ENCODE data around the gene GOLIM4. TPM values are rescaled to one million over a fixed set of nuclear protein-coding genes. Genes with fewer than 3 reads are reported as not detected.

The GOLIM4 gene
- total RNA-seq, 1 experiment from 2014 or later, result 17.4 TPM

DNA sequence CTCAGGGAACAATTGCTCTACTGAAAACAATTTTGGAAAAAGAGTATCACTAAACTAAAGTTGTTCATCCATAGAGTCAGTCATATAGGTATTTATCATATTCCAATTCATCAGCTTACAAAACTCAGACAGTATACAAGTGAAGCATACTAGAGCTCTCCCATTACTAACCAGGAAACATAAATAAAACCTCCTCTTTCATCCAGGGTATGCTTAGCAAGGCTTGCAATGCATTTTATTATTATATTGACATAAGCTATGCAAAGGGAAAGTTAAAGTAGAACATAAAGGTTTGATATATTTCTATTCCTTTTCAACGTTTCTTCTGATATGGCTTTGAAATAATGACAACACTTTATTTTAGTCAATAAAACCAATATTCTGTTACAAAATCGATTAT lies 106.7 kb downstream of the GOLIM4 start:
- Histone ChIP-seq H3K4me3 (ENCODE audit: low read depth, low read length) (no peak overlapping the region), H3K27me3 (replicated peaks; ENCODE audit: control insufficient read depth, insufficient read depth, low read length) (no peaks in the 10 kb centered on the region), H3K36me3 (ENCODE audit: control insufficient read depth, insufficient read depth, low read length) (no peaks in the 10 kb centered on the region), H3K9me3 (no peaks in the 10 kb centered on the region), H3K4me1 (peaks cover 13% of the 10 kb centered on the region)
- Mint-ChIP-seq H3K4me1 (ENCODE audit: low read depth, unreplicated experiment) (no peaks in the 10 kb centered on the region), H3K27me3 (ENCODE audit: insufficient read depth, unreplicated experiment) (no peaks in the 10 kb centered on the region), H3K27ac (ENCODE audit: unreplicated experiment) (no peak overlapping the region), H3K4me3 (ENCODE audit: unreplicated experiment) (no peak overlapping the region), H3K36me3 (ENCODE audit: insufficient read depth, unreplicated experiment) (no peaks in the 10 kb centered on the region), H3K9me3 (ENCODE audit: unreplicated experiment) (no peaks in the 10 kb centered on the region)
- intact Hi-C loops (cut with micrococcal nuclease; ENCODE audit: unreplicated experiment), result no loop called here
- no TSS peak for BruUV-seq (replicated peaks)
- ChIA-PET CTCF (no interaction called here), POLR2A (no interaction called here)
- TF ChIP-seq, protein P1, sequence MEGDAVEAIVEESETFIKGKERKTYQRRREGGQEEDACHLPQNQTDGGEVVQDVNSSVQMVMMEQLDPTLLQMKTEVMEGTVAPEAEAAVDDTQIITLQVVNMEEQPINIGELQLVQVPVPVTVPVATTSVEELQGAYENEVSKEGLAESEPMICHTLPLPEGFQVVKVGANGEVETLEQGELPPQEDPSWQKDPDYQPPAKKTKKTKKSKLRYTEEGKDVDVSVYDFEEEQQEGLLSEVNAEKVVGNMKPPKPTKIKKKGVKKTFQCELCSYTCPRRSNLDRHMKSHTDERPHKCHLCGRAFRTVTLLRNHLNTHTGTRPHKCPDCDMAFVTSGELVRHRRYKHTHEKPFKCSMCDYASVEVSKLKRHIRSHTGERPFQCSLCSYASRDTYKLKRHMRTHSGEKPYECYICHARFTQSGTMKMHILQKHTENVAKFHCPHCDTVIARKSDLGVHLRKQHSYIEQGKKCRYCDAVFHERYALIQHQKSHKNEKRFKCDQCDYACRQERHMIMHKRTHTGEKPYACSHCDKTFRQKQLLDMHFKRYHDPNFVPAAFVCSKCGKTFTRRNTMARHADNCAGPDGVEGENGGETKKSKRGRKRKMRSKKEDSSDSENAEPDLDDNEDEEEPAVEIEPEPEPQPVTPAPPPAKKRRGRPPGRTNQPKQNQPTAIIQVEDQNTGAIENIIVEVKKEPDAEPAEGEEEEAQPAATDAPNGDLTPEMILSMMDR (IDR thresholded peaks at IDR 0.05; ENCODE audit: insufficient read depth in 1 of 2, low read depth in 1 of 2, low read length in 1 of 2, severe bottlenecking in 1 of 2, unreplicated experiment in 1 of 2), result no peak
- DNase-seq, result no peak

DNA sequence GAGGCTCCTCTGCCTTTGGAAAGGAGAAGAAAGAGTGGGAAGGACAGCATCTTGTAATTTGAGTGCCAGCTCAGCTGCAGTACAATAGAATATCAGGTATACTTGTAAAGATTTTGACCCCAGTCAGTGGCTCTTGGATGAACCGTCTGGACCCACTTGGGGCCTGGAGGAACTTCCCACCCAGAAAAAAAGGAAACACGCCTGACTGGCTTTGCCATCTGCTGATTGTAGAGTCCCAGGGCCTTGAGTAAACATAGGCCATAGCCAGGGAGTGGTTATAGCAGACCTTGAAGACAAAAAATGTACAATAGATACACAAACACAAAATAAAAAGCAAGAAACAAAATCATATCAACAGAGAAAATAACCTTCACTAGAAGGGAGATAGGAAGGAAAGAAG lies 112.1 kb downstream of the GOLIM4 start:
- peaks cover 4% of the 10 kb centered on the region for H3K4me1 Mint-ChIP-seq (ENCODE audit: low read depth, unreplicated experiment)
- no peaks in the 10 kb centered on the region for H3K27me3 ChIP-seq (replicated peaks; ENCODE audit: control insufficient read depth, insufficient read depth, low read length)
- no peak overlapping the region for H3K4me3 Mint-ChIP-seq (ENCODE audit: unreplicated experiment)
- H3K36me3 Mint-ChIP-seq (ENCODE audit: insufficient read depth, unreplicated experiment), result no peaks in the 10 kb centered on the region
- H3K27ac Mint-ChIP-seq (ENCODE audit: unreplicated experiment), result no peak overlapping the region
- DNase-seq, result no peak
- H3K9me3 Mint-ChIP-seq (ENCODE audit: unreplicated experiment), result no peaks in the 10 kb centered on the region
- H3K36me3 ChIP-seq (ENCODE audit: control insufficient read depth, insufficient read depth, low read length), result no peaks in the 10 kb centered on the region
- TF ChIP-seq, protein P1 (IDR thresholded peaks at IDR 0.05; ENCODE audit: insufficient read depth in 1 of 2, low read depth in 1 of 2, low read length in 1 of 2, severe bottlenecking in 1 of 2, unreplicated experiment in 1 of 2), result no peak
- no peak overlapping the region for H3K4me3 ChIP-seq (ENCODE audit: low read depth, low read length)
- peaks cover 2% of the 10 kb centered on the region for H3K27me3 Mint-ChIP-seq (ENCODE audit: insufficient read depth, unreplicated experiment)
- no peaks in the 10 kb centered on the region for H3K9me3 ChIP-seq
- H3K4me1 ChIP-seq, result 0 out of 2 replicates have a peak, but pooled peaks cover 1% of the 10 kb centered on the region
- no TSS peak for BruUV-seq (replicated peaks)
- CTCF ChIA-PET, result no interaction called here
- POLR2A ChIA-PET, result no interaction called here
- intact Hi-C loops (cut with micrococcal nuclease; ENCODE audit: unreplicated experiment), result no loop called here

DNA sequence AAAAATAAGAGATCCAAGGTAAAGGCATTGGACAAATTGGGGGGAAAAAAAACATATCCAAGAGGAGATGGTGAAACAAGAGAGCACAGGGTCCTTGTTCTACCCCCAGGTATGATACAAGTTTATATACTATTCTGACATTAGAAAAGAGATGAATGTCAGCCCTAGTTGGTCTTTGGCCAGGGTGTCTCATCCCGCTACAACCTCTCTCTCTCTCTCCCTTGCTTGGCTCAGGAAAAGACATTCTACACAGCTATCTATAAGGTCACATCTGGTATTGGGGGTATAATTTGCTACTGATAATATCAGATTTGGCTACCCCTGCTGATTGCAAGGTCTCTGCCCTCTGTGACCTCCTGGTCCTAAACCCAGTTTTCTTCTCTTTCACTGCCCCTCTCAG lies 117.2 kb downstream of the GOLIM4 start:
- POLR2A ChIA-PET, result no interaction called here
- Histone ChIP-seq H3K27me3 (replicated peaks; ENCODE audit: control insufficient read depth, insufficient read depth, low read length) (no peaks in the 10 kb centered on the region), H3K4me3 (ENCODE audit: low read depth, low read length) (no peak overlapping the region), H3K4me1 (peaks cover 21% of the 10 kb centered on the region), H3K9me3 (no peaks in the 10 kb centered on the region), H3K36me3 (ENCODE audit: control insufficient read depth, insufficient read depth, low read length) (no peaks in the 10 kb centered on the region)
- Mint-ChIP-seq H3K27me3 (ENCODE audit: insufficient read depth, unreplicated experiment) (no peaks in the 10 kb centered on the region), H3K9me3 (ENCODE audit: unreplicated experiment) (no peaks in the 10 kb centered on the region), H3K4me1 (ENCODE audit: low read depth, unreplicated experiment) (peaks cover 11% of the 10 kb centered on the region), H3K4me3 (ENCODE audit: unreplicated experiment) (no peak overlapping the region), H3K36me3 (ENCODE audit: insufficient read depth, unreplicated experiment) (no peaks in the 10 kb centered on the region), H3K27ac (ENCODE audit: unreplicated experiment) (no peak overlapping the region)
- CTCF ChIA-PET, result no interaction called here
- no peak for DNase-seq
- BruUV-seq (replicated peaks), result no TSS peak
- intact Hi-C loops (cut with micrococcal nuclease; ENCODE audit: unreplicated experiment), result loop anchor here (2.0 to 5.0 kb wide), 3 partner anchors 44 to 62 kb away; no protein-coding TSS in a partner anchor
- TF ChIP-seq, protein P1 (IDR thresholded peaks at IDR 0.05; ENCODE audit: insufficient read depth in 1 of 2, low read depth in 1 of 2, low read length in 1 of 2, severe bottlenecking in 1 of 2, unreplicated experiment in 1 of 2), result no peak
